HepG2 (cell line): ENCODE results near the gene SDC1. TPM values are rescaled to one million over a fixed set of nuclear protein-coding genes. Genes with fewer than 3 reads are reported as not detected.
A peak's percentile ranks its signal among the peaks of the same experiment; 100 is the strongest.

Experiments
- ARID4A ChIP-seq: sonication (generic); formaldehyde crosslinking; IDR thresholded peaks from 2 replicates; pipeline ENCODE4 v1.5.0; 2020; ENCODE audit warnings: mild to moderate bottlenecking, missing genetic modification reagents, borderline replicate concordance
- BCLAF1 ChIP-seq: fragments of 450-650 bp; IDR thresholded peaks from 2 replicates; pipeline ENCODE4 v1.6.1; 2017; ENCODE audit warnings: mild to moderate bottlenecking
- CSRNP1 ChIP-seq: sonication (generic); formaldehyde crosslinking; IDR thresholded peaks from 2 replicates; pipeline ENCODE4 v1.8.1; 2023; ENCODE audit warnings: mild to moderate bottlenecking, missing genetic modification reagents
- ELF3 ChIP-seq: IDR thresholded peaks from 2 replicates; pipeline ENCODE4 v1.6.1; 2016; ENCODE audit warnings: missing genetic modification reagents, missing compliant biosample characterization
- ETV6 ChIP-seq: sonication (generic); formaldehyde crosslinking; conservative IDR thresholded peaks from 2 replicates; pipeline ENCODE4 v1.4.0; 2020; ENCODE audit warnings: missing genetic modification reagents
- HIVEP1 ChIP-seq: sonication (generic); formaldehyde crosslinking; IDR thresholded peaks from 2 replicates; pipeline ENCODE4 v1.4.0; 2020; ENCODE audit warnings: mild to moderate bottlenecking, missing genetic modification reagents
- LBX2 ChIP-seq: sonication (generic); formaldehyde crosslinking; IDR thresholded peaks from 2 replicates; pipeline ENCODE4 v1.5.0; 2020; ENCODE audit warnings: missing genetic modification reagents, mild to moderate bottlenecking, borderline replicate concordance
- MED8 ChIP-seq: sonication (generic); formaldehyde crosslinking; IDR thresholded peaks from 2 replicates; pipeline ENCODE4 v1.8.1; 2023; ENCODE audit warnings: mild to moderate bottlenecking, missing genetic modification reagents; ENCODE audit not compliant: insufficient replicate concordance
- NRL ChIP-seq: sonication (generic); formaldehyde crosslinking; IDR thresholded peaks from 2 replicates; pipeline ENCODE4 v1.5.0; 2020; ENCODE audit warnings: missing genetic modification reagents, mild to moderate bottlenecking, moderate library complexity, borderline replicate concordance
- SMC3 ChIP-seq: IDR thresholded peaks from 2 replicates; pipeline ENCODE4 v1.6.1; 2011; ENCODE audit warnings: low read length, improper control_type of control experiment
- ZNF329 ChIP-seq: sonication (generic); formaldehyde crosslinking; IDR thresholded peaks from 2 replicates; pipeline ENCODE4 v1.9.0; 2021; ENCODE audit warnings: low read depth, mild to moderate bottlenecking, missing genetic modification reagents
- ZNF350 ChIP-seq: sonication (generic); formaldehyde crosslinking; IDR thresholded peaks from 2 replicates; pipeline ENCODE4 v1.4.0; 2020; ENCODE audit warnings: mild to moderate bottlenecking, low read depth, missing genetic modification reagents, borderline replicate concordance
- ZNF772 ChIP-seq: sonication (generic); formaldehyde crosslinking; IDR thresholded peaks from 2 replicates; pipeline ENCODE4 v1.5.0; 2020; ENCODE audit warnings: mild to moderate bottlenecking, missing genetic modification reagents
- ZNF839 ChIP-seq: sonication (generic); formaldehyde crosslinking; IDR thresholded peaks from 2 replicates; pipeline ENCODE4 v1.4.0; 2020; ENCODE audit warnings: missing genetic modification reagents, mild to moderate bottlenecking, borderline replicate concordance
- polyA plus RNA-seq, 8 experiments: library from polyadenylated mRNA; depleted of rRNA in 3 of 8; stranded (reverse) in 7 of 8; unstranded in 1 of 8; fragments of >200 nt; fragmentation: Illumina TruSeq in 4 of 8; extraction: Trizol in 4 of 8; gene quantifications; 2 replicates each; pipeline versions ENCODE4 v1.2.1 to v1.2.3, GENCODE V29; 2011 to 2016; ENCODE audit warnings: low read depth in 4 of 8, missing spikeins in 1 of 8, mixed read lengths in 1 of 8; ENCODE audit not compliant: insufficient read depth in 1 of 8
- total RNA-seq, 5 experiments: library from RNA; depleted of rRNA; stranded (reverse); fragments of >200 nt; fragmentation: Illumina TruSeq; extraction: Trizol; gene quantifications; 2 replicates each; pipeline ENCODE4 v1.2.3, GENCODE V29; 2016; ENCODE audit warnings: low read depth in 1 of 5
- TF ChIP-seq, protein P1 (sequence below): sonication (generic); formaldehyde crosslinking; IDR thresholded peaks from 2 replicates; pipeline ENCODE4 v1.4.0; 2020; ENCODE audit warnings: missing genetic modification reagents, mild to moderate bottlenecking, borderline replicate concordance
- TF ChIP-seq, protein P2 (sequence below): sonication (generic); formaldehyde crosslinking; IDR thresholded peaks from 2 replicates; pipeline ENCODE4 v1.4.0; 2020; ENCODE audit warnings: missing genetic modification reagents

SDC1 gene
- total and polyA plus RNA-seq, 2 of the 13 experiments (the other 11 are each of a cell fraction or from before 2014, with no cell fraction given), result 108 to 119 TPM

DNA sequence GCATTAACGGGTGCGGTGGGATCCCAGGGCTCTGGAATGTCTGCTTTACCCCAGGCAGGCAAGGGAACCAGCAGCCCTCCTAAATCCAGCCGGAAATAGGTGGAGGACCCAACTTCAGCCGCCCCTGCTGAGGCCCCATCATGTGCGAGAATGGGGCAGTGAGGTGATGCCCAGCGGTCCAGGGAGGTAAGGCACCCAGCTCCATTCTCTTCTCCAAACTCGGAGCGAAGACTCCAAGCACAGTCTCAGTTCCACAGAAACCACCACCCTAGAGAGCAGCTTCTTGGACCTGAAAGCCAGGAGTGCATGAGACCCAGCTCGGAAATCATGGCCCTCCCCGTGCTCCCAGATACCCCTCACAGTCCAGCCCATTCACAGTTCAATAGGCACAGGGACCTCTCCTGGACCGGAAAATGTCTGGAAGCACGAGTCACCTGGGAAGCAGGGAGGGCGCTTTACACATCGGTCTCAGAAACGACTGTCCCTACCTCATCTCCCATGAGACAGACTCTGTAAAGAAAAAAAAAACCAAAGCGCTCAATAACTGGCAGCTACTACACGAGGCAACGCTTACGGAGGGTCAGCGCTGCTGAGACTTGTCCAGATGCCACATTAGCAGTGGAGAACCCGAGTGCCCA lies 2.0 kb downstream of the SDC1 start (continued):
- TF ChIP-seq ARID4A (CRISPR knock-in tag), result no peak
- TF ChIP-seq HIVEP1 (CRISPR knock-in tag), result 0 out of 2 replicates have a peak, but pooled peaks have one; percentile 10
- no peak for TF ChIP-seq ELF3 (CRISPR knock-in tag)
- TF ChIP-seq, protein P1, sequence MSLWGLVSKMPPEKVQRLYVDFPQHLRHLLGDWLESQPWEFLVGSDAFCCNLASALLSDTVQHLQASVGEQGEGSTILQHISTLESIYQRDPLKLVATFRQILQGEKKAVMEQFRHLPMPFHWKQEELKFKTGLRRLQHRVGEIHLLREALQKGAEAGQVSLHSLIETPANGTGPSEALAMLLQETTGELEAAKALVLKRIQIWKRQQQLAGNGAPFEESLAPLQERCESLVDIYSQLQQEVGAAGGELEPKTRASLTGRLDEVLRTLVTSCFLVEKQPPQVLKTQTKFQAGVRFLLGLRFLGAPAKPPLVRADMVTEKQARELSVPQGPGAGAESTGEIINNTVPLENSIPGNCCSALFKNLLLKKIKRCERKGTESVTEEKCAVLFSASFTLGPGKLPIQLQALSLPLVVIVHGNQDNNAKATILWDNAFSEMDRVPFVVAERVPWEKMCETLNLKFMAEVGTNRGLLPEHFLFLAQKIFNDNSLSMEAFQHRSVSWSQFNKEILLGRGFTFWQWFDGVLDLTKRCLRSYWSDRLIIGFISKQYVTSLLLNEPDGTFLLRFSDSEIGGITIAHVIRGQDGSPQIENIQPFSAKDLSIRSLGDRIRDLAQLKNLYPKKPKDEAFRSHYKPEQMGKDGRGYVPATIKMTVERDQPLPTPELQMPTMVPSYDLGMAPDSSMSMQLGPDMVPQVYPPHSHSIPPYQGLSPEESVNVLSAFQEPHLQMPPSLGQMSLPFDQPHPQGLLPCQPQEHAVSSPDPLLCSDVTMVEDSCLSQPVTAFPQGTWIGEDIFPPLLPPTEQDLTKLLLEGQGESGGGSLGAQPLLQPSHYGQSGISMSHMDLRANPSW (CRISPR knock-in tag), result no peak
- TF ChIP-seq ETV6, result peak; percentile 24; the same call in 1 of the 2 replicates
- TF ChIP-seq MED8, result no peak
- TF ChIP-seq ZNF839, result no peak
- peak; percentile 83 for TF ChIP-seq CSRNP1 (CRISPR knock-in tag)
- TF ChIP-seq LBX2 (CRISPR knock-in tag), result no peak
- TF ChIP-seq SMC3, result no peak
- TF ChIP-seq ZNF329 (CRISPR knock-in tag), result no peak
- peak; percentile 40; the same call in 1 of the 2 replicates for TF ChIP-seq ZNF350 (CRISPR knock-in tag)
- TF ChIP-seq NRL (CRISPR knock-in tag), result peak; percentile 41; the same call in 1 of the 2 replicates
- TF ChIP-seq, protein P2, sequence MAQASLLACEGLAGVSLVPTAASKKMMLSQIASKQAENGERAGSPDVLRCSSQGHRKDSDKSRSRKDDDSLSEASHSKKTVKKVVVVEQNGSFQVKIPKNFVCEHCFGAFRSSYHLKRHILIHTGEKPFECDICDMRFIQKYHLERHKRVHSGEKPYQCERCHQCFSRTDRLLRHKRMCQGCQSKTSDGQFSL (CRISPR knock-in tag), result no peak
- TF ChIP-seq BCLAF1, result no peak
- no peak for TF ChIP-seq ZNF772 (CRISPR knock-in tag)
